ENCODE data around the gene FBLL1. TPM values are rescaled to one million over a fixed set of nuclear protein-coding genes. Genes with fewer than 3 reads are reported as not detected.
A peak's percentile ranks its signal among the peaks of the same experiment; 100 is the strongest.

The FBLL1 gene
- total RNA-seq, 2 experiments from 2014 or later: 0.20 TPM; not detected in 1

GRCh38 chr5:168513861-168514428, 15.2 kb upstream of the FBLL1 start:
- no peaks in the 10 kb centered on the region for H3K4me1 Mint-ChIP-seq (ENCODE audit: low read depth)
- H3K9me3 Mint-ChIP-seq: peaks cover 6% of the 10 kb centered on the region
- DNase-seq: no peak
- peaks cover 79% of the 10 kb centered on the region for H3K36me3 Mint-ChIP-seq (ENCODE audit: low read depth)
- no peak for ATAC-seq
- no peak overlapping the region for H3K4me3 Mint-ChIP-seq
- H3K27me3 Mint-ChIP-seq: no peaks in the 10 kb centered on the region
- H3K27ac Mint-ChIP-seq: no peak overlapping the region
- TF ChIP-seq, protein P1, sequence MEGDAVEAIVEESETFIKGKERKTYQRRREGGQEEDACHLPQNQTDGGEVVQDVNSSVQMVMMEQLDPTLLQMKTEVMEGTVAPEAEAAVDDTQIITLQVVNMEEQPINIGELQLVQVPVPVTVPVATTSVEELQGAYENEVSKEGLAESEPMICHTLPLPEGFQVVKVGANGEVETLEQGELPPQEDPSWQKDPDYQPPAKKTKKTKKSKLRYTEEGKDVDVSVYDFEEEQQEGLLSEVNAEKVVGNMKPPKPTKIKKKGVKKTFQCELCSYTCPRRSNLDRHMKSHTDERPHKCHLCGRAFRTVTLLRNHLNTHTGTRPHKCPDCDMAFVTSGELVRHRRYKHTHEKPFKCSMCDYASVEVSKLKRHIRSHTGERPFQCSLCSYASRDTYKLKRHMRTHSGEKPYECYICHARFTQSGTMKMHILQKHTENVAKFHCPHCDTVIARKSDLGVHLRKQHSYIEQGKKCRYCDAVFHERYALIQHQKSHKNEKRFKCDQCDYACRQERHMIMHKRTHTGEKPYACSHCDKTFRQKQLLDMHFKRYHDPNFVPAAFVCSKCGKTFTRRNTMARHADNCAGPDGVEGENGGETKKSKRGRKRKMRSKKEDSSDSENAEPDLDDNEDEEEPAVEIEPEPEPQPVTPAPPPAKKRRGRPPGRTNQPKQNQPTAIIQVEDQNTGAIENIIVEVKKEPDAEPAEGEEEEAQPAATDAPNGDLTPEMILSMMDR (IDR thresholded peaks at IDR 0.05): no peak
- intact Hi-C loops (cut with micrococcal nuclease): no loop called here
- POLR2A ChIA-PET: no interaction called here
- CTCF ChIA-PET: no interaction called here

- intact Hi-C loops (cut with micrococcal nuclease): no loop called here
- TF ChIP-seq, protein P1 (IDR thresholded peaks at IDR 0.05): no peak
- Mint-ChIP-seq H3K4me3 (no peak overlapping the region), H3K36me3 (ENCODE audit: low read depth) (peaks cover 30% of the 10 kb centered on the region), H3K27me3 (peaks cover 21% of the 10 kb centered on the region), H3K9me3 (no peaks in the 10 kb centered on the region), H3K27ac (no peak overlapping the region), H3K4me1 (ENCODE audit: low read depth) (peaks cover 12% of the 10 kb centered on the region)
- ChIA-PET POLR2A (interaction anchor here (0.6 kb wide), 1 partner anchor 44 kb away, joined by 4 read pairs; no protein-coding TSS in a partner anchor), CTCF (no interaction called here)
- no peak for ATAC-seq
- no peak for DNase-seq
These were observed 3.2 kb upstream of the FBLL1 start for GRCh38 chr5:168525856-168526255.

DNA sequence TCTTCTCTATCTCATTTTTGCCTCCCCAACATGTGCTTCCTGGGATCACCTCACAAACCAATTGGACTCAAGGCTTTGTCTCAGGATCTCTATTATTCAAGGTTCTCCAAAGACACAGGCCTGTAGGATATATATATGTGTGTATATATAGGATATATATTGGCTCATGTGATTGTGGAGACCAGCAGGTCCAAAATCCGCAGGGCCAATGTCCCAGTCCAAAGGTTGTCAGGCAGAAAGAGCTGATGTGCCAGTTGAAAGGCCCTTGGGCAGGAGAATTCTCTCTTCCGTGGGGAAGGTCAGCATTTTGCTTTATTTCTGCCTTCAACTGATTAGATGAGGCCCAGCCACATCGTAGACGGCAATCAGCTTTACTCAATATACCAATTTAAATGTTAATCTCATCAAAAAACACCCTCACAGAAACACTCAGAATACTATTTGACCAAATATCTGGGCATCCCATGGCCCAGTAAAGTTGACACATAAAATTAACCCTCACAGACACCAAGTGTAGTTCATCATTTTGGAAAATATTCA, 1.3 kb upstream of the FBLL1 start:
- Mint-ChIP-seq H3K27me3 (peaks cover 31% of the 10 kb centered on the region), H3K4me1 (ENCODE audit: low read depth) (peaks cover 12% of the 10 kb centered on the region), H3K9me3 (no peaks in the 10 kb centered on the region), H3K36me3 (ENCODE audit: low read depth) (peaks cover 18% of the 10 kb centered on the region), H3K27ac (no peak overlapping the region), H3K4me3 (no peak overlapping the region)
- TF ChIP-seq, protein P1 (IDR thresholded peaks at IDR 0.05): no peak
- ATAC-seq (no peak), DNase-seq (no peak)
- intact Hi-C loops (cut with micrococcal nuclease): no loop called here
- CTCF ChIA-PET: no interaction called here
- POLR2A ChIA-PET: interaction anchor here (0.6 kb wide), 1 partner anchor 77 kb away, joined by 4 read pairs; no protein-coding TSS in a partner anchor

DNA sequence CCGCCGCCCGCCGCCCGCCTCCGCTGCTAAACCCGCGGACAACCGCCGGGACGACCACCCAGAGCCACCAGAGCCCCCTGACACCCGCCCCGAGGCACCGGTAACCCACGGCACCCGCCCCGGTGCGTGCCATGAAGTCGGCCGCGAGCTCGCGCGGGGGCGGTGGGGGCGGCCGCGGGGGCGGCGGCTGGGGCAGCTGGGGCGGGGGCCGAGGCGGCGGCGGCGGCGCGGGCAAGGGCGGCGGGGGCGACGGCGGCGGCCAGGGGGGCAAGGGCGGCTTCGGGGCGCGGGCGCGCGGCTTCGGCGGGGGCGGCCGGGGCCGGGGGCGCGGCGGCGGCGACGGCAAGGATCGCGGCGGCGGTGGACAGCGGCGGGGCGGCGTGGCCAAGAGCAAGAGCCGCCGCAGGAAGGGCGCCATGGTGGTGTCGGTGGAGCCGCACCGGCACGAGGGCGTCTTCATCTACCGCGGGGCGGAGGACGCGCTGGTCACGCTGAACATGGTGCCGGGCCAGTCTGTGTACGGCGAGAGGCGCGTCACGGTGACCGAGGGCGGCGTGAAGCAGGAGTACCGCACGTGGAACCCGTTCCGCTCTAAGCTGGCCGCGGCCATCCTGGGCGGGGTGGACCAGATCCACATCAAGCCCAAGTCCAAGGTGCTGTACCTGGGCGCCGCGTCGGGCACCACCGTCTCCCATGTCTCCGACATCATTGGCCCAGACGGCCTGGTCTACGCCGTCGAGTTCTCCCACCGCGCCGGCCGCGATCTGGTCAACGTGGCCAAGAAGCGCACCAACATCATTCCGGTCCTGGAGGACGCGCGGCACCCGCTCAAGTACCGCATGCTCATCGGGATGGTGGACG, 499 bp downstream of the FBLL1 start:
- Mint-ChIP-seq H3K27me3 (peaks cover 33% of the 10 kb centered on the region), H3K4me1 (ENCODE audit: low read depth) (peaks cover 12% of the 10 kb centered on the region), H3K9me3 (no peaks in the 10 kb centered on the region), H3K27ac (no peak overlapping the region), H3K36me3 (ENCODE audit: low read depth) (peaks cover 14% of the 10 kb centered on the region), H3K4me3 (peak overlapping the region; percentile 55)
- ChIA-PET CTCF (no interaction called here), POLR2A (no interaction called here)
- DNase-seq (peak; percentile 7), ATAC-seq (no peak)
- intact Hi-C loops (cut with micrococcal nuclease): no loop called here
- TF ChIP-seq, protein P1 (IDR thresholded peaks at IDR 0.05): no peak

- Mint-ChIP-seq H3K27me3 (peaks cover 33% of the 10 kb centered on the region), H3K36me3 (ENCODE audit: low read depth) (peaks cover 13% of the 10 kb centered on the region), H3K4me1 (ENCODE audit: low read depth) (peaks cover 12% of the 10 kb centered on the region), H3K9me3 (no peaks in the 10 kb centered on the region), H3K4me3 (peak overlapping the region; percentile 55), H3K27ac (no peak overlapping the region)
- DNase-seq (no peak), ATAC-seq (no peak)
- CTCF ChIA-PET: no interaction called here
- intact Hi-C loops (cut with micrococcal nuclease): no loop called here
- POLR2A ChIA-PET: no interaction called here
- TF ChIP-seq, protein P1 (IDR thresholded peaks at IDR 0.05): no peak
These were observed 1.6 kb downstream of the FBLL1 start for GRCh38 chr5:168530621-168531150.

Data from activated CD8-positive, alpha-beta T cell treated with anti-CD3 and anti-CD28 coated beads for 36 hours (primary cell).